K562 (cell line): ENCODE measurements around the gene TPGS2. TPM values are rescaled to one million over a fixed set of nuclear protein-coding genes. Genes with fewer than 3 reads are reported as not detected.

Experiments
- ATF7 ChIP-seq: fragments of 450-650 bp; IDR thresholded peaks from 2 replicates; pipeline ENCODE4 v1.7.1; 2014; ENCODE audit warnings: mild to moderate bottlenecking, moderate library complexity
- BDP1 ChIP-seq: IDR thresholded peaks from 3 replicates; pipeline ENCODE4 v1.6.1; 2011; ENCODE audit not compliant: insufficient read length, insufficient read depth
- C11orf30 ChIP-seq: fragments of 450-650 bp; IDR thresholded peaks from 2 replicates; pipeline ENCODE4 v1.6.1; 2016; ENCODE audit warnings: low read depth, mild to moderate bottlenecking
- CHCHD3 ChIP-seq: fragments of 250-450 bp; sonication (Bioruptor Pico); IDR thresholded peaks from 2 replicates; pipeline ENCODE4 v2.1.2; 2022; ENCODE audit warnings: mild to moderate bottlenecking
- CTCF ChIP-seq, 3 experiments: IDR thresholded peaks in 2 of 3; conservative IDR thresholded peaks in 1 of 3; 2 replicates each; pipeline ENCODE4 v1.5.1; 2011 to 2012; ENCODE audit warnings: low read length in 3 of 3, mild to moderate bottlenecking in 3 of 3, control low read depth in 2 of 3, improper control_type of control experiment in 1 of 3, inconsistent platforms in 1 of 3, low read depth in 1 of 3, mixed read lengths in 1 of 3, moderate library complexity in 1 of 3; ENCODE audit not compliant: insufficient read depth in 2 of 3
- DDX20 ChIP-seq: fragments of 450-650 bp; IDR thresholded peaks from 2 replicates; pipeline ENCODE4 v1.6.1; 2016; ENCODE audit warnings: missing genetic modification characterization, low read depth, mild to moderate bottlenecking, missing compliant biosample characterization, moderate library complexity
- FOSL1 ChIP-seq: fragments of 200-800 bp; sonication (Bioruptor generic); conservative IDR thresholded peaks from 2 replicates; pipeline ENCODE4 v1.6.1; 2016; ENCODE audit warnings: missing genetic modification characterization, missing compliant biosample characterization
- HBP1 ChIP-seq: fragments of 450-650 bp; formaldehyde crosslinking; IDR thresholded peaks from 2 replicates; pipeline ENCODE4 v1.4.0; 2022; ENCODE audit warnings: missing genetic modification characterization
- HDAC1 ChIP-seq, 2 experiments: fragments of 450-650 bp; IDR thresholded peaks; 2 replicates each; pipeline ENCODE4 v1.6.1; 2016 to 2017; ENCODE audit warnings: inconsistent platforms in 1 of 2, mild to moderate bottlenecking in 1 of 2, moderate library complexity in 1 of 2
- HEY1 ChIP-seq: fragments of 250-450 bp; sonication (Bioruptor Pico); IDR thresholded peaks from 2 replicates; pipeline ENCODE4 v1.5.0; 2020; ENCODE audit warnings: mild to moderate bottlenecking, moderate library complexity, borderline replicate concordance
- IRF9 ChIP-seq: fragments of 450-650 bp; IDR thresholded peaks from 2 replicates; pipeline ENCODE4 v1.6.1; 2016; ENCODE audit warnings: missing biosample characterization, missing genetic modification characterization
- KDM2B ChIP-seq: fragments of 250-450 bp; sonication (Bioruptor Pico); IDR thresholded peaks from 2 replicates; pipeline ENCODE4 v1.8.0; 2021; ENCODE audit warnings: mild to moderate bottlenecking, moderate library complexity
- KDM5B ChIP-seq: fragments of 200-600 bp; sonication (generic); IDR thresholded peaks from 2 replicates; pipeline ENCODE4 v1.6.1; 2012; ENCODE audit warnings: low read depth, mild to moderate bottlenecking, moderate library complexity, low read length, control low read depth, inconsistent platforms; ENCODE audit not compliant: insufficient replicate concordance
- NR1H2 ChIP-seq: sonication (generic); formaldehyde crosslinking; IDR thresholded peaks from 2 replicates; pipeline ENCODE4 v1.4.0; 2020; ENCODE audit warnings: mild to moderate bottlenecking, missing genetic modification reagents
- NR2C2 ChIP-seq, 2 experiments: fragments of 200-800 bp in 1 of 2; sonication (Bioruptor generic) in 1 of 2; sonication (generic) in 1 of 2; formaldehyde crosslinking in 1 of 2; IDR thresholded peaks; 2 replicates each; pipeline versions ENCODE4 v1.6.1 to v1.8.0; 2016 to 2022; ENCODE audit warnings: mild to moderate bottlenecking in 1 of 2, missing compliant biosample characterization in 1 of 2, missing genetic modification characterization in 1 of 2, missing genetic modification reagents in 1 of 2
- PHB2 ChIP-seq: fragments of 450-650 bp; IDR thresholded peaks from 2 replicates; pipeline ENCODE4 v1.6.1; 2017; ENCODE audit warnings: low read depth
- SRSF1 ChIP-seq: fragments of 200-400 bp; formaldehyde crosslinking; IDR thresholded peaks from 2 replicates; pipeline ENCODE4 v1.6.1; 2017; ENCODE audit warnings: mild to moderate bottlenecking, low read depth, low read length, moderate library complexity
- TCF7 ChIP-seq: sonication (generic); IDR thresholded peaks from 2 replicates; pipeline ENCODE4 v1.6.1; 2016; ENCODE audit warnings: antibody characterized with exemption, borderline replicate concordance
- TGIF2 ChIP-seq: sonication (generic); formaldehyde crosslinking; IDR thresholded peaks from 2 replicates; pipeline ENCODE4 v1.8.1; 2022; ENCODE audit warnings: mild to moderate bottlenecking, missing genetic modification reagents, moderate library complexity
- ZFX ChIP-seq: sonication (generic); formaldehyde crosslinking; IDR thresholded peaks from 2 replicates; pipeline ENCODE4 v1.8.0; 2022; ENCODE audit warnings: mild to moderate bottlenecking, missing genetic modification reagents, moderate library complexity
- ZNF3 ChIP-seq: fragments of 250-450 bp; sonication (Bioruptor Pico); IDR thresholded peaks from 2 replicates; pipeline ENCODE4 v1.5.0; 2021; ENCODE audit warnings: mild to moderate bottlenecking, moderate library complexity
- ZNF589 ChIP-seq: fragments of 200-800 bp; sonication (Bioruptor generic); IDR thresholded peaks from 2 replicates; pipeline ENCODE4 v1.6.1; 2016; ENCODE audit warnings: low read depth, missing genetic modification characterization, missing compliant biosample characterization
- ZNF764 ChIP-seq: fragments of 250-450 bp; sonication (Bioruptor Pico); IDR thresholded peaks from 2 replicates; pipeline ENCODE4 v1.4.0; 2020; ENCODE audit warnings: low read depth, mild to moderate bottlenecking, moderate library complexity
- ZNF830 ChIP-seq: fragments of 250-450 bp; sonication (Bioruptor Pico); IDR thresholded peaks from 2 replicates; pipeline ENCODE4 v1.5.0; 2021; ENCODE audit warnings: mild to moderate bottlenecking
- polyA plus RNA-seq, 8 experiments: library from polyadenylated mRNA; depleted of rRNA in 4 of 8; stranded (reverse) in 5 of 8; unstranded in 3 of 8; fragments of >200 nt; fragmentation: Nextera tagmentation in 2 of 8; fragmentation: Illumina TruSeq in 1 of 8; extraction: Ambion mirVana in 2 of 8; extraction: Trizol in 1 of 8; gene quantifications; 2 replicates each; pipeline versions ENCODE4 v1.2.1 to v1.2.3, GENCODE V29; 2011 to 2014; ENCODE audit warnings: inconsistent platforms in 1 of 8, missing spikeins in 1 of 8
- total RNA-seq, 7 experiments: library from RNA; depleted of rRNA in 6 of 7; stranded (reverse); fragments of >200 nt in 6 of 7; fragmentation: Illumina TruSeq in 2 of 7; extraction: Trizol in 2 of 7; gene quantifications; 2 replicates each; pipeline versions ENCODE4 v1.2.1 to v1.2.3, GENCODE V29; 2011 to 2021; ENCODE audit warnings: low replicate concordance in 1 of 7

TPGS2 gene
- total and polyA plus RNA-seq, 9 of the 15 experiments (the other 6 are each of a cell fraction or from before 2014, with no cell fraction given) = 94.2 to 449 (median 134) TPM

GRCh38 chr18:36828630-36829361 is at the start of gene TPGS2, which contains the start of gene KIAA1328 (continued):
- TF ChIP-seq HEY1 = no peak
- TF ChIP-seq TGIF2 (CRISPR knock-in tag) = no peak; the same call in 1 of the 2 replicates
- TF ChIP-seq HBP1 = peak; percentile 73
- peak; percentile 13 for TF ChIP-seq C11orf30
- TF ChIP-seq FOSL1 (tag) = no peak
- peak; percentile 48; the same call in 1 of the 2 replicates for TF ChIP-seq NR1H2 (CRISPR knock-in tag)
- TF ChIP-seq ATF7 = peak; percentile 74; the same call in 1 of the 2 replicates
- TF ChIP-seq ZNF3 (CRISPR knock-in tag) = no peak
- peak; percentile 82; the same call in 1 of the 2 replicates for TF ChIP-seq ZNF830 (CRISPR knock-in tag)
- peak; percentile 54 for TF ChIP-seq KDM5B
- peak; percentile 88 for TF ChIP-seq ZFX (CRISPR knock-in tag)
- TF ChIP-seq ZNF764 (CRISPR knock-in tag) = no peak
- no peak for TF ChIP-seq TCF7
- 0 out of 2 replicates have a peak, but pooled peaks have one; percentile 73 for TF ChIP-seq CHCHD3 (CRISPR knock-in tag)
- no peak for TF ChIP-seq PHB2
- peak; percentile 68 to 85 (median 85) for TF ChIP-seq CTCF (IDR thresholded peaks at IDR 0.05 in 2 of 3, conservative IDR thresholded peaks at IDR 0.05 in 1 of 3; ENCODE audit: insufficient read depth in 2 of 3, low read depth in 1 of 3, low read length in 3 of 3)
- TF ChIP-seq KDM2B (CRISPR knock-in tag) = no peak
- peak in 1 of 2 experiments; percentile 87; a peak in 2 of 4 replicates for TF ChIP-seq HDAC1 (IDR thresholded peaks at IDR 0.05)
- no peak for TF ChIP-seq NR2C2 (CRISPR knock-in tag; IDR thresholded peaks at IDR 0.05)
- TF ChIP-seq NR2C2 (tag; IDR thresholded peaks at IDR 0.05) = peak; percentile 91
- no peak for TF ChIP-seq DDX20 (tag)
- no peak for TF ChIP-seq IRF9 (tag)
- no peak for TF ChIP-seq BDP1
- no peak for TF ChIP-seq ZNF589 (CRISPR knock-in tag)
- no peak for TF ChIP-seq SRSF1
